Measurements from ENCODE around the gene C11orf98. TPM values are rescaled to one million over a fixed set of nuclear protein-coding genes. Genes with fewer than 3 reads are reported as not detected.

Gene C11orf98
- total and polyA plus RNA-seq, 2 of the 13 experiments (the other 11 are each of a cell fraction or from before 2014, with no cell fraction given), result 30.4 to 91.8 TPM

GRCh38 chr11:62678770-62679696 lies 14.0 kb upstream of the C11orf98 start, which contains the start of gene UBXN1 (continued):
- TF ChIP-seq ZBTB49 (CRISPR knock-in tag; IDR thresholded peaks at IDR 0.05; ENCODE audit: borderline replicate concordance) (no peak), ZNF782 (CRISPR knock-in tag; IDR thresholded peaks at IDR 0.05; ENCODE audit: borderline replicate concordance) (peak; percentile 75; the same call in 1 of the 2 replicates), ZC3H4 (CRISPR knock-in tag; IDR thresholded peaks at IDR 0.05; ENCODE audit: borderline replicate concordance) (0 out of 2 replicates have a peak, but pooled peaks have one; percentile 54), ZNF251 (CRISPR knock-in tag; IDR thresholded peaks at IDR 0.05) (no peak), ZZZ3 (CRISPR knock-in tag; IDR thresholded peaks at IDR 0.05; ENCODE audit: borderline replicate concordance) (0 out of 2 replicates have a peak, but pooled peaks have one; percentile 15), ZNF773 (CRISPR knock-in tag; IDR thresholded peaks at IDR 0.05; ENCODE audit: borderline replicate concordance) (no peak), CERS6 (CRISPR knock-in tag; IDR thresholded peaks at IDR 0.05) (no peak), ZNF317 (CRISPR knock-in tag; IDR thresholded peaks at IDR 0.05) (peak; percentile 38), ZNF33B (CRISPR knock-in tag; IDR thresholded peaks at IDR 0.05) (no peak), CEBPB (IDR thresholded peaks at IDR 0.05; ENCODE audit: borderline replicate concordance, low read depth, low read length) (no peak), TBX2 (CRISPR knock-in tag; IDR thresholded peaks at IDR 0.05; ENCODE audit: borderline replicate concordance) (peak; percentile 49), TGIF2 (CRISPR knock-in tag; IDR thresholded peaks at IDR 0.05) (no peak; the same call in 1 of the 2 replicates), TBP (CRISPR knock-in tag; IDR thresholded peaks at IDR 0.05) (no peak), USF2 (IDR thresholded peaks at IDR 0.05; ENCODE audit: low read depth, low read length) (peak; percentile 95), USF2 (CRISPR knock-in tag; IDR thresholded peaks at IDR 0.05; ENCODE audit: borderline replicate concordance) (peak; percentile 99; the same call in 1 of the 2 replicates), ZNF281 (CRISPR knock-in tag; IDR thresholded peaks at IDR 0.05; ENCODE audit: borderline replicate concordance) (no peak), ZNF660 (CRISPR knock-in tag; IDR thresholded peaks at IDR 0.05; ENCODE audit: borderline replicate concordance, low read depth) (no peak), MBNL3 (CRISPR knock-in tag; conservative IDR thresholded peaks at IDR 0.05) (no peak)

All from HepG2 (cell line).